Stimulated activated naive CD4-positive, alpha-beta T cell treated with Interleukin-2 at 50 U/mL for 16 hours (primary cell): ENCODE results near the gene XPR1.

Experiments
- DNase-seq: peaks from one replicate; lab custom pipeline; 2025; lab: John Stamatoyannopoulos, UW

XPR1 gene

GRCh38 chr1:180631766-180632325 is at the start of gene XPR1:
Gene XPR1, plus strand, starts transcription at chr1:180632022. Its CDS starts 180 bp downstream, at chr1:180632202.
- peak; percentile 96 for DNase-seq

GRCh38 chr1:180584869-180585268 is 47.0 kb upstream of the XPR1 start:
- no peak for DNase-seq

GRCh38 chr1:180585994-180586359 is 45.8 kb upstream of the XPR1 start:
- no peak for DNase-seq

GRCh38 chr1:180586671-180587155 is 45.1 kb upstream of the XPR1 start:
- DNase-seq = no peak

GRCh38 chr1:180588121-180588520 is 43.7 kb upstream of the XPR1 start:
- DNase-seq = no peak

- DNase-seq = no peak
Measured at GRCh38 chr1:180590889-180591288, 40.9 kb upstream of the XPR1 start.

- DNase-seq = no peak
Measured at GRCh38 chr1:180593382-180593781, 38.4 kb upstream of the XPR1 start.

- no peak for DNase-seq
Measured at GRCh38 chr1:180594723-180595122, 37.1 kb upstream of the XPR1 start.

GRCh38 chr1:180595966-180596365 is 35.9 kb upstream of the XPR1 start:
- no peak for DNase-seq

GRCh38 chr1:180597520-180597919 is 34.3 kb upstream of the XPR1 start:
- DNase-seq = no peak

GRCh38 chr1:180598333-180598974 is 33.4 kb upstream of the XPR1 start:
- DNase-seq = no peak

- DNase-seq = no peak
Measured at GRCh38 chr1:180600343-180600742, 31.5 kb upstream of the XPR1 start.

GRCh38 chr1:180601512-180601911 is 30.3 kb upstream of the XPR1 start:
- DNase-seq = no peak

- no peak for DNase-seq
Measured at GRCh38 chr1:180603223-180603849, 28.5 kb upstream of the XPR1 start.

GRCh38 chr1:180603850-180604226 is 28.0 kb upstream of the XPR1 start:
- no peak for DNase-seq

GRCh38 chr1:180606155-180606554 is 25.7 kb upstream of the XPR1 start:
- DNase-seq = no peak

- no peak for DNase-seq
Measured at GRCh38 chr1:180609643-180610555, 21.9 kb upstream of the XPR1 start.

- no peak for DNase-seq
Measured at GRCh38 chr1:180610556-180611015, 21.2 kb upstream of the XPR1 start.

- DNase-seq = no peak
Measured at GRCh38 chr1:180611016-180611930, 20.5 kb upstream of the XPR1 start.

GRCh38 chr1:180612632-180613031 is 19.2 kb upstream of the XPR1 start:
- DNase-seq = no peak

GRCh38 chr1:180614730-180615129 is 17.1 kb upstream of the XPR1 start:
- DNase-seq = no peak
